ENCODE measurements around the gene LGR5.

- TF ChIP-seq EZH2 (IDR thresholded peaks at IDR 0.05; ENCODE audit: borderline replicate concordance, low read length) (no peak), CTCF (conservative IDR thresholded peaks at IDR 0.05 in 1 of 2, IDR thresholded peaks at IDR 0.05 in 1 of 2; ENCODE audit: extremely low read depth in 1 of 2, insufficient read depth in 1 of 2, low read depth in 1 of 2, low read length in 2 of 2) (no peak)
Measured at GRCh38 chr12:71521125-71521524, 81.5 kb downstream of the LGR5 start.
